ENCODE measurements around the gene ABHD4. TPM values are rescaled to one million over a fixed set of nuclear protein-coding genes. Genes with fewer than 3 reads are reported as not detected.
"Not testable (repeated sequence)": the region's sequence is repeated elsewhere in the genome, so short reads cannot be mapped to it uniquely, and the experiment has no call there.

ABHD4 gene
- total RNA-seq, 1 donor from 2014 or later: 34.2 TPM

GRCh38 chr14:22565391-22565945, 32.6 kb upstream of the ABHD4 start:
- Histone ChIP-seq H3K9me3 (no peaks in the 10 kb centered on the region), H3K4me3 (no peak overlapping the region), H3K36me3 (peaks cover 32% of the 10 kb centered on the region), H3K4me1 (peaks cover 40% of the 10 kb centered on the region), H3K27me3 (no peaks in the 10 kb centered on the region), H3K27ac (no peak overlapping the region)
- TF ChIP-seq CTCF (IDR thresholded peaks at IDR 0.05): no peak
- ATAC-seq (no peak), DNase-seq (no peak)
- intact Hi-C loops (cut with DNase I): no loop called here

- ATAC-seq; intact Hi-C loops (cut with DNase I); H3K27me3 ChIP-seq; DNase-seq; H3K9me3 ChIP-seq; H3K4me3 ChIP-seq; H3K27ac ChIP-seq: not testable (repeated sequence)
- peaks cover 40% of the 10 kb centered on the region for H3K36me3 ChIP-seq
- H3K4me1 ChIP-seq: peaks cover 32% of the 10 kb centered on the region
Observed at GRCh38 chr14:22566266-22566665, 31.8 kb upstream of the ABHD4 start.

- peaks cover 45% of the 10 kb centered on the region for H3K36me3 ChIP-seq
- H3K4me1 ChIP-seq: peaks cover 26% of the 10 kb centered on the region
- H3K9me3 ChIP-seq: no peaks in the 10 kb centered on the region
- H3K4me3 ChIP-seq: no peak overlapping the region
- intact Hi-C loops (cut with DNase I): no loop called here
- DNase-seq (no peak), ATAC-seq (no peak)
- TF ChIP-seq CTCF (IDR thresholded peaks at IDR 0.05): no peak
- no peak overlapping the region for H3K27ac ChIP-seq
- no peaks in the 10 kb centered on the region for H3K27me3 ChIP-seq
Observed at GRCh38 chr14:22566845-22567244, 31.3 kb upstream of the ABHD4 start.

- intact Hi-C loops (cut with DNase I): no loop called here
- ATAC-seq (no peak), DNase-seq (no peak)
- H3K4me3 ChIP-seq: no peak overlapping the region
- H3K27me3 ChIP-seq: no peaks in the 10 kb centered on the region
- no peaks in the 10 kb centered on the region for H3K9me3 ChIP-seq
- peaks cover 49% of the 10 kb centered on the region for H3K36me3 ChIP-seq
- no peak for TF ChIP-seq CTCF (IDR thresholded peaks at IDR 0.05)
- H3K4me1 ChIP-seq: peaks cover 21% of the 10 kb centered on the region
- no peak overlapping the region for H3K27ac ChIP-seq
Observed at GRCh38 chr14:22567437-22567836, 30.7 kb upstream of the ABHD4 start.

GRCh38 chr14:22569106-22569736, 28.9 kb upstream of the ABHD4 start:
- Histone ChIP-seq H3K36me3 (peaks cover 67% of the 10 kb centered on the region), H3K27me3 (no peaks in the 10 kb centered on the region), H3K9me3 (no peaks in the 10 kb centered on the region), H3K4me1 (peaks cover 11% of the 10 kb centered on the region), H3K27ac (peak overlapping the region; percentile 53), H3K4me3 (no peak overlapping the region)
- intact Hi-C loops (cut with DNase I): no loop called here
- no peak for TF ChIP-seq CTCF (IDR thresholded peaks at IDR 0.05)
- DNase-seq (no peak), ATAC-seq (no peak)

- Histone ChIP-seq H3K27me3 (no peaks in the 10 kb centered on the region), H3K9me3 (no peaks in the 10 kb centered on the region), H3K4me3 (no peak overlapping the region), H3K27ac (peak overlapping the region; percentile 1), H3K4me1 (peaks cover 7% of the 10 kb centered on the region), H3K36me3 (peaks cover 68% of the 10 kb centered on the region)
- intact Hi-C loops (cut with DNase I): loop anchor here (10.0 kb wide), 1 partner anchor 85 kb away; no protein-coding TSS in a partner anchor
- no peak for ATAC-seq
- no peak for TF ChIP-seq CTCF (IDR thresholded peaks at IDR 0.05)
- DNase-seq: no peak
Observed at GRCh38 chr14:22569737-22570131, 28.4 kb upstream of the ABHD4 start.

Data from upper lobe of right lung (tissue), 1 donor.